ENCODE measurements around the gene RFNG.

GRCh38 chr17:82077617-82078358, 26.2 kb upstream of the RFNG start:
- TF ChIP-seq EZH2phosphoT487 (conservative IDR thresholded peaks at IDR 0.05; ENCODE audit: low read length) (no peak), CTCF (IDR thresholded peaks at IDR 0.05; ENCODE audit: insufficient read depth, low read length, poor library complexity, severe bottlenecking) (no peak)

All from SU-DHL-6 (cell line).